Lower lobe of right lung (tissue), 2 donors: ENCODE data around the gene HDAC8. TPM values are rescaled to one million over a fixed set of nuclear protein-coding genes. Genes with fewer than 3 reads are reported as not detected.

Experiments used
- ATAC-seq, 2 donors: fragments of 200-7000 bp; cut with Tn5 transposase; one replicate each; pipeline ENCODE4 v1.9.1; 2020 to 2022; ENCODE audit warnings: mild to moderate bottlenecking in 2 of 2, moderate library complexity in 2 of 2
- DNase-seq: peaks from one replicate; pipeline ENCODE4 v3.0.0-alpha.2; 2020
- H3K27ac ChIP-seq: fragments of 200-600 bp; one replicate; pipeline ENCODE4 v1.8.0; 2022
- H3K27me3 ChIP-seq: fragments of 200-600 bp; one replicate; pipeline ENCODE4 v1.8.0; 2022; ENCODE audit warnings: low read depth
- H3K36me3 ChIP-seq: fragments of 200-600 bp; one replicate; pipeline ENCODE4 v1.8.0; 2022; ENCODE audit warnings: mild to moderate bottlenecking
- H3K4me1 ChIP-seq: fragments of 200-600 bp; one replicate; pipeline ENCODE4 v1.8.0; 2022
- H3K4me3 ChIP-seq: fragments of 200-600 bp; one replicate; pipeline ENCODE4 v1.8.0; 2022; ENCODE audit warnings: mild to moderate bottlenecking
- H3K9me3 ChIP-seq: fragments of 200-600 bp; one replicate; pipeline ENCODE4 v1.8.0; 2022
- intact Hi-C: fragments of 100-400 bp; cut with DNase I; formaldehyde crosslinking; loops from one replicate; pipeline ENCODE4 v1.11.0; 2022
- total RNA-seq: library from RNA; stranded (reverse); fragmentation: NEBNext Ultra II Directional; extraction: Animal tissue kit (Norgen Biotek cat#: 25700); gene quantifications from one replicate; pipeline ENCODE4 v1.2.1, GENCODE V29; 2021
- TF ChIP-seq, protein P1 (sequence below): fragments of 200-600 bp; IDR thresholded peaks from one replicate; pipeline ENCODE4 v1.8.0; 2022; ENCODE audit warnings: antibody characterized with exemption, mild to moderate bottlenecking
- donor health status: DM: no; HTN: yes; CAD: no; lungs with severe emphysema.

Gene HDAC8
- total RNA-seq, 1 donor from 2014 or later = 26.9 TPM

DNA sequence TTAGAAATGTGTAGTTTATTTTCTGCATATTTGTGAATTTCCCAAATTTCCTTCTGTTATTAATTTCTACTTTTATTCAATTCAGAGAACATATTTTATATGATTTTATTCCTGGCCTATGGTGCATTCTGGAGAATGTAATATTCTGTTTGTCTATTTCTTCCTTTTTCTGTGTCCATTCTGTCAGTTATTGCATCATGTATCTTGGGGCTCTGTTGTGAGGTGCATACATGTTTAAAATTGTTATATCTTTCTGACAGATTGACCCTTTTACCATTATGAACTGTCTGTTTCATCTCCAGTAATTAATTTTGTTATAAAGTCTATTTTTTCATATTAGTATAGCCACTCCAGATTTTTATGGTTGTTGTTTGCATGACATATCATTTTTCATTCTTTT is 170.0 kb downstream of the HDAC8 start:
- ATAC-seq = no peak
- Histone ChIP-seq H3K4me1 (no peaks in the 10 kb centered on the region), H3K9me3 (no peaks in the 10 kb centered on the region), H3K4me3 (no peak overlapping the region), H3K27ac (no peak overlapping the region), H3K36me3 (no peaks in the 10 kb centered on the region), H3K27me3 (no peaks in the 10 kb centered on the region)
- TF ChIP-seq, protein P1, sequence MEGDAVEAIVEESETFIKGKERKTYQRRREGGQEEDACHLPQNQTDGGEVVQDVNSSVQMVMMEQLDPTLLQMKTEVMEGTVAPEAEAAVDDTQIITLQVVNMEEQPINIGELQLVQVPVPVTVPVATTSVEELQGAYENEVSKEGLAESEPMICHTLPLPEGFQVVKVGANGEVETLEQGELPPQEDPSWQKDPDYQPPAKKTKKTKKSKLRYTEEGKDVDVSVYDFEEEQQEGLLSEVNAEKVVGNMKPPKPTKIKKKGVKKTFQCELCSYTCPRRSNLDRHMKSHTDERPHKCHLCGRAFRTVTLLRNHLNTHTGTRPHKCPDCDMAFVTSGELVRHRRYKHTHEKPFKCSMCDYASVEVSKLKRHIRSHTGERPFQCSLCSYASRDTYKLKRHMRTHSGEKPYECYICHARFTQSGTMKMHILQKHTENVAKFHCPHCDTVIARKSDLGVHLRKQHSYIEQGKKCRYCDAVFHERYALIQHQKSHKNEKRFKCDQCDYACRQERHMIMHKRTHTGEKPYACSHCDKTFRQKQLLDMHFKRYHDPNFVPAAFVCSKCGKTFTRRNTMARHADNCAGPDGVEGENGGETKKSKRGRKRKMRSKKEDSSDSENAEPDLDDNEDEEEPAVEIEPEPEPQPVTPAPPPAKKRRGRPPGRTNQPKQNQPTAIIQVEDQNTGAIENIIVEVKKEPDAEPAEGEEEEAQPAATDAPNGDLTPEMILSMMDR = no peak
- intact Hi-C loops = no loop called here
- no peak for DNase-seq

DNA sequence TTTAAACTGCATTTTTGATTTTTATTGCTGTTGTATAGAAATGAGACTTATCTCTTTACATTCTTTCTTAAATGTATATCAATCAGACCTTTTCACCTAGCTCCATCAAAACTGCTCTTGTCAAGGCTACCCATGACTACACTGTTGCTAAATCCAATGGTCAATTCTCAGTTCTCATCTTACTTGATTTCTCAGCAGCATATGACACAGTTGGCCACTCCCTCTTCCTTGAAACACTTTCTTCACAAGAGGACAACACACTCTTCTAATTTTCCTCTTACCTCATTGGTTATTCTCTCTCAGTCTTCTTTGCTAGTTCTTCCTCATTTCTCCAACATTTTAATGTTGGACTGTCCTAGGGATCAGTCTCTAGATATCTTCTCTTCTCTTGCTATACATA is 172.8 kb downstream of the HDAC8 start:
- Histone ChIP-seq H3K4me1 (peaks cover 15% of the 10 kb centered on the region), H3K9me3 (no peaks in the 10 kb centered on the region), H3K36me3 (no peaks in the 10 kb centered on the region), H3K4me3 (no peak overlapping the region), H3K27ac (no peak overlapping the region), H3K27me3 (no peaks in the 10 kb centered on the region)
- ATAC-seq = no peak
- no peak for DNase-seq
- intact Hi-C loops = no loop called here
- TF ChIP-seq, protein P1 = no peak

- Histone ChIP-seq H3K4me1 (peaks cover 16% of the 10 kb centered on the region), H3K9me3 (no peaks in the 10 kb centered on the region), H3K27me3 (no peaks in the 10 kb centered on the region), H3K27ac (no peak overlapping the region), H3K4me3 (no peak overlapping the region), H3K36me3 (no peaks in the 10 kb centered on the region)
- TF ChIP-seq, protein P1 = no peak
- intact Hi-C loops = no loop called here
- no peak for ATAC-seq
- DNase-seq = no peak
Measured at GRCh38 chrX:72396117-72396516, 176.5 kb downstream of the HDAC8 start.

GRCh38 chrX:72395237-72395636 is 177.4 kb downstream of the HDAC8 start:
- no peak overlapping the region for H3K4me3 ChIP-seq
- no peak for ATAC-seq
- no peak for DNase-seq
- no peaks in the 10 kb centered on the region for H3K9me3 ChIP-seq
- H3K4me1 ChIP-seq = peaks cover 16% of the 10 kb centered on the region
- no peaks in the 10 kb centered on the region for H3K27me3 ChIP-seq
- no peak overlapping the region for H3K27ac ChIP-seq
- no peaks in the 10 kb centered on the region for H3K36me3 ChIP-seq
- intact Hi-C loops = no loop called here
- TF ChIP-seq, protein P1 = no peak

GRCh38 chrX:72394518-72395170 is 178.0 kb downstream of the HDAC8 start:
- H3K9me3 ChIP-seq = no peaks in the 10 kb centered on the region
- peak; percentile 30 to 64 for ATAC-seq
- H3K27ac ChIP-seq = no peak overlapping the region
- H3K4me3 ChIP-seq = no peak overlapping the region
- H3K27me3 ChIP-seq = no peaks in the 10 kb centered on the region
- DNase-seq = no peak
- TF ChIP-seq, protein P1 = no peak
- no peaks in the 10 kb centered on the region for H3K36me3 ChIP-seq
- intact Hi-C loops = no loop called here
- peaks cover 16% of the 10 kb centered on the region for H3K4me1 ChIP-seq
